Measurements from ENCODE around the gene YJEFN3.
A peak's percentile ranks its signal among the peaks of the same experiment; 100 is the strongest.

Gene YJEFN3

DNA sequence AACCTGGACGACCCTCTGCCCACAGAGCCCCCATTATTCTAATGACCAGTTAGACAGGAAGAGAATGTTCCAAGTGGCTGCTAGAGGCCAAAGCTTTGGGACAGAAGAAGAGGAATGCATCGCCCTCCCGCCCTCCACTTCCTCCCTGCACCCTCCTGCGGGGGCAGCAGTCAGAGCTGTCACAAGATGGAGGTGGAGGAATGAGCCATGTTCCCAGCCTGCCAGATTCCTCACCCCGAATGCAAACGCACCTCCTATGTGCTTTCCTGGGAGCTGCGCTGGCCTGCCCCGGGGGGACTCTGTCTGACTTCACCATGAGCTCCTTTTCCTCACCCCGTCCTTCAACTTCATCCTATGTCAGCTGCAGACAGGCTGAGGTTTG is 1.7 kb downstream of the YJEFN3 start:
- H3K27ac ChIP-seq (ENCODE audit: low read depth, low read length), result no peak overlapping the region
- peaks cover 39% of the 10 kb centered on the region for H3K36me3 ChIP-seq (ENCODE audit: control insufficient read depth, low read length)
- no peaks in the 10 kb centered on the region for H4K20me1 ChIP-seq (ENCODE audit: control insufficient read depth, insufficient read depth, low read depth, low read length)
- TF ChIP-seq, protein P1, sequence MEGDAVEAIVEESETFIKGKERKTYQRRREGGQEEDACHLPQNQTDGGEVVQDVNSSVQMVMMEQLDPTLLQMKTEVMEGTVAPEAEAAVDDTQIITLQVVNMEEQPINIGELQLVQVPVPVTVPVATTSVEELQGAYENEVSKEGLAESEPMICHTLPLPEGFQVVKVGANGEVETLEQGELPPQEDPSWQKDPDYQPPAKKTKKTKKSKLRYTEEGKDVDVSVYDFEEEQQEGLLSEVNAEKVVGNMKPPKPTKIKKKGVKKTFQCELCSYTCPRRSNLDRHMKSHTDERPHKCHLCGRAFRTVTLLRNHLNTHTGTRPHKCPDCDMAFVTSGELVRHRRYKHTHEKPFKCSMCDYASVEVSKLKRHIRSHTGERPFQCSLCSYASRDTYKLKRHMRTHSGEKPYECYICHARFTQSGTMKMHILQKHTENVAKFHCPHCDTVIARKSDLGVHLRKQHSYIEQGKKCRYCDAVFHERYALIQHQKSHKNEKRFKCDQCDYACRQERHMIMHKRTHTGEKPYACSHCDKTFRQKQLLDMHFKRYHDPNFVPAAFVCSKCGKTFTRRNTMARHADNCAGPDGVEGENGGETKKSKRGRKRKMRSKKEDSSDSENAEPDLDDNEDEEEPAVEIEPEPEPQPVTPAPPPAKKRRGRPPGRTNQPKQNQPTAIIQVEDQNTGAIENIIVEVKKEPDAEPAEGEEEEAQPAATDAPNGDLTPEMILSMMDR (IDR thresholded peaks at IDR 0.05; ENCODE audit: low read depth, low read length, poor library complexity, severe bottlenecking), result no peak
- TF ChIP-seq EZH2phosphoT487 (IDR thresholded peaks at IDR 0.05; ENCODE audit: borderline replicate concordance, low read length), result no peak
- no peaks in the 10 kb centered on the region for H3K9me2 ChIP-seq (replicated peaks; ENCODE audit: control insufficient read depth, low read length)
- no peaks in the 10 kb centered on the region for H3K27me3 ChIP-seq (ENCODE audit: control insufficient read depth, low read length)
- H3K79me2 ChIP-seq (ENCODE audit: control insufficient read depth, low read length), result peaks cover 11% of the 10 kb centered on the region
- no peaks in the 10 kb centered on the region for H3K9me3 ChIP-seq (ENCODE audit: control insufficient read depth, insufficient read depth, low read length)
- H3K4me2 ChIP-seq (ENCODE audit: low read length), result no peak overlapping the region
- peaks cover 10% of the 10 kb centered on the region for H3F3A ChIP-seq (ENCODE audit: control insufficient read depth, insufficient read depth)
- no peak overlapping the region for H3K4me3 ChIP-seq (ENCODE audit: low read length)
- peaks cover 30% of the 10 kb centered on the region for H3K4me1 ChIP-seq (ENCODE audit: control insufficient read depth, low read length)

GRCh38 chr19:19530889-19531288 is 2.2 kb downstream of the YJEFN3 start:
- H3K27ac ChIP-seq (ENCODE audit: low read depth, low read length), result no peak overlapping the region
- no peak overlapping the region for H3K4me2 ChIP-seq (ENCODE audit: low read length)
- no peak overlapping the region for H3K4me3 ChIP-seq (ENCODE audit: low read length)
- no peak for TF ChIP-seq EZH2phosphoT487 (IDR thresholded peaks at IDR 0.05; ENCODE audit: borderline replicate concordance, low read length)
- TF ChIP-seq, protein P1 (IDR thresholded peaks at IDR 0.05; ENCODE audit: low read depth, low read length, poor library complexity, severe bottlenecking), result no peak
- no peaks in the 10 kb centered on the region for H3K9me3 ChIP-seq (ENCODE audit: control insufficient read depth, insufficient read depth, low read length)
- H3K79me2 ChIP-seq (ENCODE audit: control insufficient read depth, low read length), result peaks cover 7% of the 10 kb centered on the region
- no peaks in the 10 kb centered on the region for H4K20me1 ChIP-seq (ENCODE audit: control insufficient read depth, insufficient read depth, low read depth, low read length)
- H3K27me3 ChIP-seq (ENCODE audit: control insufficient read depth, low read length), result no peaks in the 10 kb centered on the region
- H3F3A ChIP-seq (ENCODE audit: control insufficient read depth, insufficient read depth), result peaks cover 10% of the 10 kb centered on the region
- no peaks in the 10 kb centered on the region for H3K9me2 ChIP-seq (replicated peaks; ENCODE audit: control insufficient read depth, low read length)
- H3K4me1 ChIP-seq (ENCODE audit: control insufficient read depth, low read length), result peaks cover 26% of the 10 kb centered on the region
- peaks cover 34% of the 10 kb centered on the region for H3K36me3 ChIP-seq (ENCODE audit: control insufficient read depth, low read length)

- Histone ChIP-seq H3F3A (ENCODE audit: control insufficient read depth, insufficient read depth) (peaks cover 7% of the 10 kb centered on the region), H4K20me1 (ENCODE audit: control insufficient read depth, insufficient read depth, low read depth, low read length) (no peaks in the 10 kb centered on the region), H3K4me2 (ENCODE audit: low read length) (peak overlapping the region; percentile 33; the same call in 1 of the 2 replicates), H3K9me2 (replicated peaks; ENCODE audit: control insufficient read depth, low read length) (no peaks in the 10 kb centered on the region), H3K4me1 (ENCODE audit: control insufficient read depth, low read length) (peaks cover 13% of the 10 kb centered on the region), H3K27me3 (ENCODE audit: control insufficient read depth, low read length) (no peaks in the 10 kb centered on the region), H3K9me3 (ENCODE audit: control insufficient read depth, insufficient read depth, low read length) (no peaks in the 10 kb centered on the region), H3K36me3 (ENCODE audit: control insufficient read depth, low read length) (peaks cover 24% of the 10 kb centered on the region), H3K4me3 (ENCODE audit: low read length) (no peak overlapping the region), H3K27ac (ENCODE audit: low read depth, low read length) (no peak overlapping the region), H3K79me2 (ENCODE audit: control insufficient read depth, low read length) (no peaks in the 10 kb centered on the region)
- TF ChIP-seq, protein P1 (IDR thresholded peaks at IDR 0.05; ENCODE audit: low read depth, low read length, poor library complexity, severe bottlenecking), result peak; percentile 98
- TF ChIP-seq EZH2phosphoT487 (IDR thresholded peaks at IDR 0.05; ENCODE audit: borderline replicate concordance, low read length), result no peak
Observed at GRCh38 chr19:19531951-19532805, 3.5 kb downstream of the YJEFN3 start.
